Lung microvascular endothelial cell (primary cell): Measurements from ENCODE around the gene FXYD2. TPM values are rescaled to one million over a fixed set of nuclear protein-coding genes. Genes with fewer than 3 reads are reported as not detected.
"Not testable (repeated sequence)": the region's sequence is repeated elsewhere in the genome, so short reads cannot be mapped to it uniquely, and the experiment has no call there.

Experiments
- DNase-seq, 2 donors: peaks; one replicate each; pipeline versions ENCODE4 v3.0.0 to v3.0.0-alpha.2; 2010; ENCODE audit warnings: low read depth in 2 of 2
- total RNA-seq: library from RNA; depleted of rRNA; stranded (reverse); fragments of >200 nt; gene quantifications from 2 replicates; pipeline ENCODE4 v1.2.1, GENCODE V29; 2014

FXYD2 gene
- total RNA-seq, 1 donor from 2014 or later: 1.8 TPM

- DNase-seq: peak; percentile 38 to 39
These were observed 2.2 kb downstream of the FXYD2 start for GRCh38 chr11:117822074-117823033.

DNA sequence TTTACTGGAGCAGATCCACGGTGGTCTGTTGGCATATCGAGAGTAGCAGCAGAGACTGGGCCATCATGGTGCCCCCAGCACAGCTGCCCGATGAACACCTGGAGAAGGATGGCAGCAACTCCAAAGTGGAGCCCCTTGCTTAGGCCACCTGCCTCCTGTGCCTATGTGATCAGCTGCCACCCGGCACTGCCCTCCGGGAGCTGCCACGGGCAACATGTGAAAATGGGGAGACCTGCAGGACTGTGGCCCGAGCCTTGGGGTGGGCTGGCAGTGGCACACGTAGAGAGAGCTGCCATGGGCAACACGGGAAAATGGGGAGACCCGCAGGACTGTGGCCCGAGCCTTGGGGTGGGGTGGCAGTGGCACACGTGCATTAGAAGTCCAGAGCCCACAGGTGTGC, 3.1 kb downstream of the FXYD2 start:
- no peak for DNase-seq

DNA sequence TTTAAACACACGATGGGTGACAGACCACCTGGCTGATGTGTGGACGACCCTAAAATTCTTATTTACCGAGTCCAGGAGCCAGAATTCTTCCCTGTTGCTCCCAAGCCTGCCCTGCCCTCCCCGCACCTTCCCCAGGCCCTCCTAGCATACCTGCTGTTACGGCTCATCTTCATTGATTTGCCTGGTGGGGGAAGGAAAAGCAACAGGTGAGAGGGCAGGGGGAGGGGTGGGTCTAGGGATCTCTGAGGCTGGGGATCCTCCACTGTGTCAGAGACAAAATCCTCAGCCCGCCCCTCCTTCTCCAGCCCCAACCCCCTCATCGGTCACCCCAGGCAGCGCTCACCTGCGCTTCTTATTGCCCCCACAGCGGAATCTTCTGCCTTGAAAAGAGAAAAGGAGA, 4.0 kb downstream of the FXYD2 start:
- no peak for DNase-seq

DNA sequence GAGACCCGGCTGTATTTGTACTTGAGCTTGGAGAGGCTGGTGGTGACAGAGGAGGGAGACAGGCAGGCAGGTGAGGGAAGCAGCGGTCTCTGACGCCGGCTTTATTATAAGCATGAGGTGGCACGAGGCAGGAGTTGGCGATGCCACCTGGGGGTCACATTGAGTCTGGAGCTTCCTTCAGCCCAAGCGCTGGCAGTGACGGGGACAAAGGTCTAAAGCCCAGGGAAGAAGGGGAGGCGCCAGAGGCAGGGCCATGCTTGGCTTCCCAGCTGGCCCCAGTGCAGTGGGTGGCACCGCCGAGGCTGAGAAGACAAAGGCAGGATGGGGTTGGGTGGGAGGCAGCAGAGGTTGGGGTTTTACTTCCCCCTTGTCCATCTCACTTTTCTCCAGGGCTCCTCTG, 4.5 kb downstream of the FXYD2 start:
- DNase-seq: no peak

- DNase-seq: peak; percentile 77 to 83
These were observed 5.2 kb downstream of the FXYD2 start for GRCh38 chr11:117819096-117820040.

DNA sequence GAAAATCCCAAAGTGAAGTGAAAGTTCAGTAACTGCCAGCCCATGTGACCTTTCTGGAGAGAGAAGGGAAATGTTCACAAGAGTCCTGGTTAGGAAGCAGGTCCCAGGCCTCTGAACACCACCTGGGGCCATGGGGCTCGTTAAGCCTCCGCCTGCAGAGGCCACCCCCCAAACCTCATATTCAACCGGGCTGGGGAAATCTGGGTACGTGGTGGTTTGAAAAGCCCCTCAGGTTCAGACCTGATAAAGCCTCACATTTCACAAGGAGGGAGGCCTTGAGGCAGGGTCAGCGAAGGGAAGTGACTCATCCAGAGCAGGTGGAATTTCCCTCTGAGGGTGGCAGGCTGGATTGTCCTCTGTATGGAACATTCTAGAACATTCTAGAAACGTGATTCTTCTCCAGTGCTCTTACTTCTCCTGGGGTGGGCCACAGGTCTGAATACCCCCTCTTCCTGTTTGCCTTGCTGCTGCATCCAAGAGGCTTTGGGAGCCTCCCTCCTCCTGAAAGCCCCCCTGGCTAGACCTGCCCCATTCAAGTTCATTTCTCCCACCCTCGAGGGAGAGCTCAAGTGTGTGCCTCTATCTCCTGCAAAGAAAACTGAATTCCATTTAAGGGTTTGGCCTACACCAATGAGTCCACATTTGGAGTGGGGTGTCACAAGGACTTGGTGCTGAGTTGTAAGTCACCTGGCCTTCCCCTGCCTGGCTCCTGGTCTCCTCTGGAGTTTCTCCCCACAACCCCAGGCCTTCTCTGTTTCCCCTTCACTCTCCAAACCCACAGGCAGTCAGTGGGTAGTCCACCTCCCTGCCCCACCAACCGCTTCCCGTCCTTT, 6.3 kb downstream of the FXYD2 start:
- DNase-seq: peak; percentile 62 to 84

GRCh38 chr11:117817368-117818040, 7.0 kb downstream of the FXYD2 start:
- DNase-seq: peak; percentile 82 to 84

DNA sequence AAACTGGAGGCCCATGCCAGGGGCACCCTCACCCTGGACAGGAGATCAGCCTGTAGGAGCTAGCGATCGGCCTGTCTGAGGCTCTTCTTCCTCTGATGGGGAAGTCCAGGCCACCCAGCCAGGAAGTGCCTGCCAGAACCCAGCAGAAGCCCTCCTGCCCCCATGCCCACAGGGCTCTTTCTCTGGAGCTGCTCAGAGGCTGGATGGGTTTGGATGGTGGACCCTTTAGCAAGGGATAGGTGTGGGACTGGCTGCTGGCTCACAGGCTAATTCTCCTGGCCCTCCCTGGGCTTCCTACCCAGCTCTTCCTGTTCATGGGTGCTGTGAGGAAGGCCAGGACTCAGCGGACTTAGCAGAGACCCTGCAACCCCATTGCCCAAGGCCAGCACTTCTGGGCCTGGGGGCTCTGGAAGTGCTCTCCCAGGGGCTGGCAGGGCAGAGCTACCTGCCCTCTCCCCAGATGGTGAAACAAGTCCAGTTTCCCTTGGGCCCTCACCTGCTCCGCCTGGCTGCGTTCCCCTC, 7.6 kb downstream of the FXYD2 start:
- DNase-seq: no peak

DNA sequence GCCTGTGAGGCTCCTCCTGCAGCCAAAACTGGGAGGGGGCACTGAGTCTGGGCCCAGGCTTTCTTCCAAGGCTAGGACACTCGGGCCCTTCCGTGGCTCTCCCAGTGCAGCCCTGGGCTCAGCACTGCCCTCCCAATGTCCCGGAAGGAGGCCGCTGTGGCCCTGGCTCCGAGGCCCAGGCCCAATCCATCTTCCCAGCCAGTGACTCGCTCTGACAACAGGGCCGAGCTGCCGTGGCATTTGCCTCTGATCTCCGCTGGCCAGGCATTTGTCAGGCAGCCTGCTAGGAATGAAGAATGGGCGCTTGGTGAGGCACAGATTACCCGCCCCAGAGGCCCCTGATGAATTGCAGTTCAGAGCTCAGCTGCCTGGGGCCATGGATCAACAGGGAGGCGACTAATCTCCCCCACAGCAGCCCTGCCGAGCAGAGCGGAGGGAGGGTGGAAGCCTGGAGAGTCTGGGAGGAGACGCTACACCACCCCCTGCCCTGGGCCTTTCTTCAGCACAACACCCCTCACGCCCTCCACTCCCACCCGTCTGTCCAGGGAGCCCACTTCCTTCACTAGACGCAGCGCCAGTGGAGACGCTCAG, 8.3 kb downstream of the FXYD2 start:
- peak in 1 of 2 donors; percentile 34 for DNase-seq

GRCh38 chr11:117815262-117815803, 9.2 kb downstream of the FXYD2 start:
- DNase-seq: peak in 1 of 2 donors; percentile 23

GRCh38 chr11:117814766-117815261, 9.7 kb downstream of the FXYD2 start:
- peak; percentile 26 to 41 for DNase-seq

DNA sequence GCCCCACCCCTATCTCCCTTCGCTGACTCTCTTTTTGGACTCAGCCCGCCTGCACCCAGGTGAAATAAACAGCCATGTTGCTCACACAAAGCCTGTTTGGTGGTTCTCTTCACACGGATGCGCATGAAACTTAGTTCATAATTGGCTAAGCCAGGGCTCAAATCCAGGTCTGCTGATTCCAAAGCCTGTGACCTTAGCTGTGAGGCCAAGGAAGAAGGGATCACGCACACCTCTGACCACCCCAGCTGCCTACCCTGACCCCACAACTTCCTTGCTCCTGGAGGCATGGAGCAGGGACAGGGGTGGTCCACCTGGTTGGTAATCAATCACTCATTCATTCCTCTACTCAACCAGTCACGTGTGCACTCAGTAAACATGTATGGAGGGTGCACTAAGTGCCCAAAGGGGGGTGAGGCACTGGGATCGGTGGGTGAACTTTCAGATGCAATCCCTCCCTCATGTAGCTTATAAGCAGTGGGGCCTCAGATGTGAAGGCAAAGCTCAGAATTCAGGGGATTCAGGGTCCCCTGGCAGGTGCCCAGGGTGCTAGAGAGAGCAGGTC, 10.3 kb downstream of the FXYD2 start:
- DNase-seq: no peak

DNA sequence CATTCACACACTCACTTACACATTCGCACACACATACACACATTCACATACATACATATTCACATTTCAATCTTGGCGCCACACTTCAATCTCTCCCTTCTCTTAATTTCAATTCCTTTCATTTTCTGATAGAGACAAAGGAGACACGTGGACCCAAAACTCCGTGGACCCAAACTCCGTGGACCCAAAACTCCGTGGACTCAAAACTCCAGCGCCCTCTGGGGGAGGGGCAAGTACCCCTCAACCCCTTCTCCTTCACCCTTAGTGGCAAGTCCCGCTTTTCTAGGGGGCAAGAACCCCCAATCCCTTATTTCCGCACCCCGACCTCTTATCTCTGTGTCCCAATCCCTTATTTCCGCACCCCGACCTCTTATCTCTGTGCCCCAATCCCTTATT, 14.5 kb downstream of the FXYD2 start:
- DNase-seq: not testable (repeated sequence)

GRCh38 chr11:117809236-117810055, 15.1 kb downstream of the FXYD2 start:
- peak; percentile 21 to 56 for DNase-seq

DNA sequence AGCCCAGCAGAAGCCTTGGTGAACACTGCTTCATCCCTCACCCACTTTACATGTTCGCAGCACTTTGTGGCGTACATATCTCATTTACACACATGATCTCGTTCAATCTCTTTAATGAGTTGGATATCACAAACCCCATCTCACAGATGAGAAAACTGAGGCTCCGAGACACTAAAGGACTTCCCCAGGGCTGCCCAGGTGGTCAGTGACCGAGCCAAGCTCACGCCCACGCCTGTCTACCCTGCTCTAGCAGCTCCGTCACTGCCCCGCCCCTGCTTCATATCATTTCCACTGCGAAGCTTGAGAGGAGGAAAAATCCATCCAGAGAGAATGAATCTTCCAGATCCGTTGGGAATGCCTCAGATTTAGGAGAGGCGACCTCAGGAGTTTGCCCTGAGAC, 15.8 kb downstream of the FXYD2 start:
- no peak for DNase-seq

DNA sequence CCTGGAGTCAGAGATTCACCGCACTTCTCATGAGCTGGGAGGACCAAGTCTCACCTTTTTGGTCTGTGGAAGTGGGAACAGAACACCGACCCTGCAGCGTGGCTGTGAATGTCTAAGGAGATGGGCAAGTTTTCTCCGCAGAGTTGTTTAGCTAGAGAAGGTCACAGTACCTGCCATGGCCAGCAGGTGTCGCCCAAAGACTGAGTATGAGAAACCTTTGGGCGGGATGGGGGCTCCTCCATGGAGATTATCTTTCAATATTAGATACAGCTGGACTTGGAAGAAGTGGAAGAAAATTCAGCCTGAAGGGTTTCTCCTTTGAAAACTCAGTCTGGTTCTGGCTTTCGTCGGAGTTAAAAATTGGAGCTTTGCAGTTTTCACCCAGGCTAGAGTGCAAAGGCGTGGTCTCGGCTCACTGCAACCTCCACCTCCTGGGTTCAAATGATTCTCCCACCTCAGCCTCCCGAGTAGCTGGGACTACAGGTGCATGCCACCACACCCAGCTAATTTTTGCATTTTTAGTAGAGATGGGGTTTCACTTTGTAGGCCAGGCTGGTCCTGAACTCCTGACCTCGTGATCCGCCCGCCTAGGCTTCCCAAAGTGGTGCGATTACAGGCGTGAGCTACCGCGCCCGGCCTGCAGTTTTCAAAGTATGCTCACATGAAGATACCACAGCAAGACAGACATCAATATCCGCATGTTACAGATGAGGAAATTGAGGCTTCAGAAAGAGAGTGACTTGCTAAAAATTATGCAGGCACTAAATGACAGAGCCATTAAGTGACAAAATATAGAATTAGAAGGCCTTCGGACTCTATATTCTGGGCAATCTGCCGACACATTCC, 16.8 kb downstream of the FXYD2 start:
- DNase-seq: peak; percentile 60 to 72

DNA sequence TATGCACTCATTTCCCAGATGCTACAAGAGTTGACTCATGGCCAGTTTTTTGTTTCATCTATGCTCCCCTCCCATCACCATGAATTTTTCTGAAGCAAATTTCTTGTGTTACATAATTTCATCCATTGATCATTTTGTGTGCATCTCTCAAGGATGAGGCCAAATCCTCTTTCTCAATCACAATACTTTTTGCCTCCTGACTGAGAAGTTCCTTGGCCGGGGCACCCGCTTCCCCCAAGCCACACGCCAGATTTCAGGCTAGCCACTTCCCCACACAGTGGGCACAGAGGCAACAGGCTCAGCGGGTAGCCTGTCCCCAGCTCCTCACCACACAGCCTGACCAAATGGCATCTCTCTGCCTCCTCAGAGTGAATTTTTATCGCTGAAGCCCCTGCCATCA, 17.7 kb downstream of the FXYD2 start:
- DNase-seq: no peak
